Nephron progenitor cell (in vitro differentiated cells): ENCODE results near the gene G6PC3.
"Not testable (repeated sequence)": the region's sequence is repeated elsewhere in the genome, so short reads cannot be mapped to it uniquely, and the experiment has no call there.

ENCODE experiments used
- DNase-seq: peaks from one replicate; pipeline ENCODE4 v3.0.0; 2021
- H3K27ac Mint-ChIP-seq: 2 replicates; pipeline ENCODE4 v1.8.0; 2021; ENCODE audit warnings: mild to moderate bottlenecking, moderate library complexity, mixed read lengths
- H3K27me3 Mint-ChIP-seq: 2 replicates; pipeline ENCODE4 v1.8.0; 2021; ENCODE audit warnings: mild to moderate bottlenecking, low read depth, mixed read lengths; ENCODE audit not compliant: poor library complexity
- H3K36me3 Mint-ChIP-seq: 2 replicates; pipeline ENCODE4 v1.8.0; 2021; ENCODE audit warnings: low read depth, mixed read lengths
- H3K4me1 Mint-ChIP-seq: 2 replicates; pipeline ENCODE4 v1.8.0; 2021; ENCODE audit warnings: mixed read lengths
- H3K4me3 Mint-ChIP-seq: 2 replicates; pipeline ENCODE4 v1.8.0; 2021; ENCODE audit warnings: mild to moderate bottlenecking, moderate library complexity, mixed read lengths
- H3K9me3 Mint-ChIP-seq: 2 replicates; pipeline ENCODE4 v1.8.0; 2021; ENCODE audit warnings: mild to moderate bottlenecking, moderate library complexity, mixed read lengths
- CTCF ChIP-seq: fragments of 200-600 bp; sonication (generic); IDR thresholded peaks from 2 replicates; pipeline ENCODE4 v1.5.0; 2021; ENCODE audit warnings: antibody characterized with exemption

The G6PC3 gene

GRCh38 chr17:44039829-44040635, 30.5 kb upstream of the G6PC3 start:
- Mint-ChIP-seq H3K4me3 (no peak overlapping the region), H3K27ac (peak overlapping the region; percentile 74), H3K36me3 (peaks cover 48% of the 10 kb centered on the region), H3K4me1 (peaks cover 7% of the 10 kb centered on the region), H3K27me3 (peaks cover 4% of the 10 kb centered on the region), H3K9me3 (no peaks in the 10 kb centered on the region)
- no peak for TF ChIP-seq CTCF
- no peak for DNase-seq

- Mint-ChIP-seq H3K4me3 (no peak overlapping the region), H3K27me3 (peaks cover 7% of the 10 kb centered on the region), H3K27ac (peak overlapping the region; percentile 53)
These were observed 27.3 kb upstream of the G6PC3 start for GRCh38 chr17:44043272-44043696.

GRCh38 chr17:44044071-44044470, 26.5 kb upstream of the G6PC3 start:
- no peaks in the 10 kb centered on the region for H3K9me3 Mint-ChIP-seq
- peaks cover 57% of the 10 kb centered on the region for H3K36me3 Mint-ChIP-seq
- H3K27me3 Mint-ChIP-seq: peaks cover 7% of the 10 kb centered on the region
- no peak for TF ChIP-seq CTCF
- H3K4me3 Mint-ChIP-seq: no peak overlapping the region
- peaks cover 7% of the 10 kb centered on the region for H3K4me1 Mint-ChIP-seq
- no peak for DNase-seq
- peak overlapping the region; percentile 53 for H3K27ac Mint-ChIP-seq

More at GRCh38 chr17:44043272-44043696, 27.3 kb upstream of the G6PC3 start:
- H3K4me1 Mint-ChIP-seq: peaks cover 7% of the 10 kb centered on the region
- DNase-seq: no peak
- H3K36me3 Mint-ChIP-seq: peaks cover 51% of the 10 kb centered on the region
- H3K9me3 Mint-ChIP-seq: no peaks in the 10 kb centered on the region
- TF ChIP-seq CTCF: no peak

GRCh38 chr17:44045486-44045885, 25.0 kb upstream of the G6PC3 start:
- Mint-ChIP-seq H3K9me3 (no peaks in the 10 kb centered on the region), H3K36me3 (peaks cover 51% of the 10 kb centered on the region), H3K27ac (no peak overlapping the region), H3K4me3 (no peak overlapping the region), H3K4me1 (peaks cover 7% of the 10 kb centered on the region), H3K27me3 (peaks cover 7% of the 10 kb centered on the region)
- no peak for DNase-seq
- TF ChIP-seq CTCF: no peak

- not testable (repeated sequence) for H3K9me3 Mint-ChIP-seq, H3K27me3 Mint-ChIP-seq, H3K27ac Mint-ChIP-seq, H3K4me3 Mint-ChIP-seq, H3K4me1 Mint-ChIP-seq, DNase-seq
- H3K36me3 Mint-ChIP-seq: peaks cover 50% of the 10 kb centered on the region
These were observed 23.6 kb upstream of the G6PC3 start for GRCh38 chr17:44046893-44047292.

- no peak for TF ChIP-seq CTCF
- H3K27me3 Mint-ChIP-seq: peaks cover 3% of the 10 kb centered on the region
- peaks cover 65% of the 10 kb centered on the region for H3K36me3 Mint-ChIP-seq
- no peaks in the 10 kb centered on the region for H3K9me3 Mint-ChIP-seq
- no peak overlapping the region for H3K4me3 Mint-ChIP-seq
- no peak for DNase-seq
- H3K4me1 Mint-ChIP-seq: peaks cover 12% of the 10 kb centered on the region
- no peak overlapping the region for H3K27ac Mint-ChIP-seq
These were observed 21.1 kb upstream of the G6PC3 start for GRCh38 chr17:44049294-44050060.
